K562 (cell line): ENCODE measurements around the gene STRADB. TPM values are rescaled to one million over a fixed set of nuclear protein-coding genes. Genes with fewer than 3 reads are reported as not detected.

Source experiments
- ATAC-seq: fragments of 200-7000 bp; cut with Tn5 transposase; 3 replicates; pipeline ENCODE4 v1.9.1; 2020; ENCODE audit warnings: moderate library complexity
- BruUV-seq: library from RNA; stranded (reverse); fragments of 400-500 nt; replicated peaks from 2 replicates; lab custom pipeline; 2021; lab: Mats Ljungman, UMichigan
- CTCF ChIA-PET: fragments of 300-600 bp; formaldehyde crosslinking; extraction: SDS; loops from one replicate; lab custom pipeline; 2021; ENCODE audit warnings: low intra/inter-chr PET ratio; lab: Yijun Ruan, JAX
- POLR2A ChIA-PET: fragments of 300-600, 350-650 bp; sonication (Branson Sonifier 250); formaldehyde crosslinking; extraction: SDS; loops from one replicate; lab custom pipeline; 2021; ENCODE audit warnings: antibody characterized with exemption, inconsistent platforms; lab: Yijun Ruan, JAX
- DNase-seq, 4 experiments: peaks; one replicate each; pipeline versions ENCODE4 v3.0.0 to v3.0.0-alpha.2; 2011 to 2018; ENCODE audit warnings: low spot score in 3 of 4, mixed read lengths in 3 of 4; ENCODE audit errors: extremely low read depth in 1 of 4
- FAIRE-seq: peaks from 2 replicates; lab custom pipeline; 2011; peaks lifted over from hg19 to GRCh38; lab: Jason Lieb, UNC
- H2AFZ ChIP-seq: 2 replicates; pipeline ENCODE4 v1.6.0; 2011; ENCODE audit warnings: low read depth, low read length, control low read depth, inconsistent platforms
- H3K27ac ChIP-seq: fragments of 200-600 bp; 3 replicates; pipeline ENCODE4 v1.8.0; 2011; ENCODE audit warnings: low read depth, mild to moderate bottlenecking, control low read depth, inconsistent platforms, low read length, moderate library complexity, mixed read lengths; ENCODE audit errors: extremely low read depth
- H3K27me3 ChIP-seq, 2 experiments: fragments of 300-600 bp in 1 of 2; 2 replicates in 1 of 2; 3 replicates in 1 of 2; pipeline versions ENCODE4 v1.6.0 to v1.8.0; 2011; ENCODE audit warnings: inconsistent platforms in 2 of 2, low read length in 2 of 2, mild to moderate bottlenecking in 1 of 2, mixed read lengths in 1 of 2, moderate library complexity in 1 of 2; ENCODE audit not compliant: control insufficient read depth in 2 of 2, insufficient read depth in 2 of 2
- H3K36me3 ChIP-seq: fragments of 300-600 bp; 3 replicates; pipeline ENCODE4 v1.8.0; 2011; ENCODE audit warnings: mild to moderate bottlenecking, low read length, inconsistent platforms; ENCODE audit not compliant: control insufficient read depth, insufficient read depth
- H3K4me1 ChIP-seq, 2 experiments: fragments of 200-600 bp in 1 of 2; replicated peaks in 1 of 2; 2 replicates in 1 of 2; 3 replicates in 1 of 2; pipeline versions ENCODE4 v1.5.1 to v1.8.0; 2011; ENCODE audit warnings: inconsistent platforms in 2 of 2, low read length in 2 of 2, mild to moderate bottlenecking in 1 of 2, mixed read lengths in 1 of 2, moderate library complexity in 1 of 2; ENCODE audit not compliant: control insufficient read depth in 2 of 2, insufficient read depth in 2 of 2
- H3K4me2 ChIP-seq: 2 replicates; pipeline ENCODE4 v1.6.1; 2011; ENCODE audit warnings: low read length, control low read depth, inconsistent platforms, mixed read lengths; ENCODE audit not compliant: insufficient read depth
- H3K4me3 ChIP-seq: fragments of 200-600 bp; sonication (generic), shearing (Covaris generic); 2 replicates; pipeline ENCODE4 v1.5.1; 2016; ENCODE audit warnings: control low read depth, inconsistent platforms
- H3K79me2 ChIP-seq: fragments of 200-600 bp; 3 replicates; pipeline ENCODE4 v1.8.0; 2011; ENCODE audit warnings: low read length, inconsistent platforms; ENCODE audit not compliant: control insufficient read depth, insufficient read depth
- H3K9ac ChIP-seq, 2 experiments: 2 replicates each; pipeline versions ENCODE4 v1.6.0 to v1.6.1; 2011; ENCODE audit warnings: low read depth in 2 of 2, low read length in 2 of 2, control low read depth in 1 of 2, inconsistent platforms in 1 of 2, mild to moderate bottlenecking in 1 of 2, mixed read lengths in 1 of 2; ENCODE audit not compliant: insufficient read depth in 1 of 2
- H3K9me1 ChIP-seq: one replicate; pipeline ENCODE4 v1.6.0; 2011; ENCODE audit warnings: inconsistent platforms, mild to moderate bottlenecking, low read length, moderate library complexity; ENCODE audit not compliant: control insufficient read depth, insufficient read depth
- H3K9me3 ChIP-seq: replicated peaks from 2 replicates; pipeline ENCODE4 v1.5.1; 2011; ENCODE audit warnings: low read depth, low read length, inconsistent platforms; ENCODE audit not compliant: control insufficient read depth, insufficient read depth
- H4K20me1 ChIP-seq: replicated peaks from 2 replicates; pipeline ENCODE4 v1.6.1; 2011; ENCODE audit warnings: low read length, inconsistent platforms, mixed read lengths; ENCODE audit not compliant: control insufficient read depth, insufficient read depth
- NCOA2 ChIP-seq, 2 experiments: fragments of 450-650 bp; IDR thresholded peaks; 2 replicates each; pipeline ENCODE4 v1.6.1; 2018; ENCODE audit warnings: mild to moderate bottlenecking in 2 of 2, moderate library complexity in 1 of 2; ENCODE audit not compliant: partially characterized antibody in 2 of 2
- NRF1 ChIP-seq, 2 experiments: fragments of 450-650 bp; IDR thresholded peaks in 1 of 2; conservative IDR thresholded peaks in 1 of 2; 2 replicates each; pipeline ENCODE4 v1.6.1; 2014; ENCODE audit warnings: mild to moderate bottlenecking in 2 of 2
- PCBP1 ChIP-seq: fragments of 200-400 bp; formaldehyde crosslinking; IDR thresholded peaks from 2 replicates; pipeline ENCODE4 v1.6.1; 2018; ENCODE audit warnings: mild to moderate bottlenecking, low read depth, low read length; ENCODE audit not compliant: poor library complexity, severe bottlenecking
- PRMT5 ChIP-seq: sonication (generic); formaldehyde crosslinking; IDR thresholded peaks from 2 replicates; pipeline ENCODE4 v1.5.0; 2020; ENCODE audit warnings: missing genetic modification reagents
- TEAD4 ChIP-seq, 2 experiments: sonication (generic) in 1 of 2; formaldehyde crosslinking in 1 of 2; IDR thresholded peaks; 2 replicates each; pipeline versions ENCODE4 v1.6.1 to v1.8.0; 2012 to 2022; ENCODE audit warnings: borderline replicate concordance in 1 of 2, inconsistent platforms in 1 of 2, low read length in 1 of 2, mild to moderate bottlenecking in 1 of 2, missing genetic modification reagents in 1 of 2
- ZBTB1 ChIP-seq: sonication (generic); formaldehyde crosslinking; IDR thresholded peaks from 2 replicates; pipeline ENCODE4 v1.8.1; 2023; ENCODE audit warnings: missing genetic modification reagents, low read depth, mild to moderate bottlenecking, borderline replicate concordance
- ZNF57 ChIP-seq: fragments of 450-650 bp; formaldehyde crosslinking; IDR thresholded peaks from 2 replicates; pipeline ENCODE4 v1.4.0; 2020; ENCODE audit warnings: mild to moderate bottlenecking, moderate library complexity
- ZNF696 ChIP-seq: fragments of 250-450 bp; sonication (Bioruptor Pico); conservative IDR thresholded peaks from 2 replicates; pipeline ENCODE4 v1.4.0; 2020; ENCODE audit warnings: mild to moderate bottlenecking, moderate library complexity
- WGBS: fragments of 100-300 bp; shearing (Covaris generic); methylation state at CpG from one replicate; pipeline ENCODE4 v1.1.6; 2016; ENCODE audit warnings: low coverage, mixed read lengths; ENCODE audit not compliant: insufficient coverage; ENCODE audit errors: missing lambda C conversion rate; 5-methylcytosine and 5-hydroxymethylcytosine counted together
- in situ Hi-C: fragments of 300-500 bp; cut with MboI; formaldehyde crosslinking; loops from 4 replicates; pipeline ENCODE4 v1.15.0; 2018; ENCODE audit warnings: inconsistent platforms, mixed read lengths
- intact Hi-C: fragments of 100-400 bp; cut with micrococcal nuclease; formaldehyde crosslinking; loops from 2 replicates; pipeline ENCODE4 v1.14.2; 2022
- polyA plus RNA-seq, 8 experiments: library from polyadenylated mRNA; depleted of rRNA in 4 of 8; stranded (reverse) in 5 of 8; unstranded in 3 of 8; fragments of >200 nt; fragmentation: Nextera tagmentation in 2 of 8; fragmentation: Illumina TruSeq in 1 of 8; extraction: Ambion mirVana in 2 of 8; extraction: Trizol in 1 of 8; gene quantifications; 2 replicates each; pipeline versions ENCODE4 v1.2.1 to v1.2.3, GENCODE V29; 2011 to 2014; ENCODE audit warnings: inconsistent platforms in 1 of 8, missing spikeins in 1 of 8
- total RNA-seq, 7 experiments: library from RNA; depleted of rRNA in 6 of 7; stranded (reverse); fragments of >200 nt in 6 of 7; fragmentation: Illumina TruSeq in 2 of 7; extraction: Trizol in 2 of 7; gene quantifications; 2 replicates each; pipeline versions ENCODE4 v1.2.1 to v1.2.3, GENCODE V29; 2011 to 2021; ENCODE audit warnings: low replicate concordance in 1 of 7
- TF ChIP-seq, protein P1 (sequence below): fragments of 250-450 bp; sonication (Bioruptor Pico); IDR thresholded peaks from 2 replicates; pipeline ENCODE4 v1.5.0; 2022; ENCODE audit warnings: mild to moderate bottlenecking
- TF ChIP-seq, protein P2 (sequence below): fragments of 250-450 bp; sonication (Bioruptor Pico); IDR thresholded peaks from 2 replicates; pipeline ENCODE4 v1.4.0; 2020; ENCODE audit warnings: mild to moderate bottlenecking, moderate library complexity, borderline replicate concordance

STRADB gene
- total and polyA plus RNA-seq, 9 of the 15 experiments (the other 6 are each of a cell fraction or from before 2014, with no cell fraction given), result 6.9 to 30.6 (median 15.7) TPM

DNA sequence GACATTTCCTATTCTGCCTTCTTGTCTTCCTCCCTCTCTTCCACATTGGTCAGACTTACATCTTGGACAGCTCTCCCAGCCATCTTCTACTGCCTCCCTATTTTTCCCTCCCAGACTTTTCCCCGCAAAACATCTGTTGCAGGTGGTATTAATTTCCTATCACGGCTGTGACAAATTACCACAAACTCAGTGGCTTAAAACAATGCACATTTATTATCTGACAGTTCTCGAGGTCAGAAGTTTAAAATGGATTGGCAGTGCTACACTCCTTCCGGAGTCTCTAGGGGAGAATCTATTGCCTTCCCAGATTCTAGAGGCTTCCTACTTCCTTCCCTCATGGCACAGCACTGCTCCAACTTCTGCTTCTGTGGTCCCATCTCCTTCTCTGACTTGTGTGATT is 33.3 kb downstream of the STRADB start:
- in situ Hi-C loops, result no loop called here
- Histone ChIP-seq H4K20me1 (no peaks in the 10 kb centered on the region), H3K9me3 (no peaks in the 10 kb centered on the region), H3K4me3 (no peak overlapping the region), H3K36me3 (no peaks in the 10 kb centered on the region), H3K27ac (no peak overlapping the region), H3K79me2 (no peaks in the 10 kb centered on the region), H3K9me1 (no peaks in the 10 kb centered on the region), H3K4me1 (no peaks in the 10 kb centered on the region), H3K4me2 (no peak overlapping the region), H3K9ac (no peak overlapping the region), H3K27me3 (no peaks in the 10 kb centered on the region; a peak in 1 of 5 replicates), H2AFZ (no peak overlapping the region)
- TF ChIP-seq NCOA2 (IDR thresholded peaks at IDR 0.05; ENCODE audit: partially characterized antibody in 2 of 2), result no peak
- TF ChIP-seq, protein P1, sequence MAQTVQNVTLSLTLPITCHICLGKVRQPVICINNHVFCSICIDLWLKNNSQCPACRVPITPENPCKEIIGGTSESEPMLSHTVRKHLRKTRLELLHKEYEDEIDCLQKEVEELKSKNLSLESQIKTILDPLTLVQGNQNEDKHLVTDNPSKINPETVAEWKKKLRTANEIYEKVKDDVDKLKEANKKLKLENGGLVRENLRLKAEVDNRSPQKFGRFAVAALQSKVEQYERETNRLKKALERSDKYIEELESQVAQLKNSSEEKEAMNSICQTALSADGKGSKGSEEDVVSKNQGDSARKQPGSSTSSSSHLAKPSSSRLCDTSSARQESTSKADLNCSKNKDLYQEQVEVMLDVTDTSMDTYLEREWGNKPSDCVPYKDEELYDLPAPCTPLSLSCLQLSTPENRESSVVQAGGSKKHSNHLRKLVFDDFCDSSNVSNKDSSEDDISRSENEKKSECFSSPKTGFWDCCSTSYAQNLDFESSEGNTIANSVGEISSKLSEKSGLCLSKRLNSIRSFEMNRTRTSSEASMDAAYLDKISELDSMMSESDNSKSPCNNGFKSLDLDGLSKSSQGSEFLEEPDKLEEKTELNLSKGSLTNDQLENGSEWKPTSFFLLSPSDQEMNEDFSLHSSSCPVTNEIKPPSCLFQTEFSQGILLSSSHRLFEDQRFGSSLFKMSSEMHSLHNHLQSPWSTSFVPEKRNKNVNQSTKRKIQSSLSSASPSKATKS (CRISPR knock-in tag), result no peak
- TF ChIP-seq NRF1 (conservative IDR thresholded peaks at IDR 0.05 in 1 of 2, IDR thresholded peaks at IDR 0.05 in 1 of 2), result no peak
- TF ChIP-seq ZNF696 (CRISPR knock-in tag), result no peak
- TF ChIP-seq TEAD4 (IDR thresholded peaks at IDR 0.05; ENCODE audit: low read length), result no peak
- no peak for TF ChIP-seq TEAD4 (CRISPR knock-in tag; IDR thresholded peaks at IDR 0.05; ENCODE audit: borderline replicate concordance)
- no peak for TF ChIP-seq PRMT5 (CRISPR knock-in tag)
- TF ChIP-seq ZNF57, result no peak
- TF ChIP-seq, protein P2, sequence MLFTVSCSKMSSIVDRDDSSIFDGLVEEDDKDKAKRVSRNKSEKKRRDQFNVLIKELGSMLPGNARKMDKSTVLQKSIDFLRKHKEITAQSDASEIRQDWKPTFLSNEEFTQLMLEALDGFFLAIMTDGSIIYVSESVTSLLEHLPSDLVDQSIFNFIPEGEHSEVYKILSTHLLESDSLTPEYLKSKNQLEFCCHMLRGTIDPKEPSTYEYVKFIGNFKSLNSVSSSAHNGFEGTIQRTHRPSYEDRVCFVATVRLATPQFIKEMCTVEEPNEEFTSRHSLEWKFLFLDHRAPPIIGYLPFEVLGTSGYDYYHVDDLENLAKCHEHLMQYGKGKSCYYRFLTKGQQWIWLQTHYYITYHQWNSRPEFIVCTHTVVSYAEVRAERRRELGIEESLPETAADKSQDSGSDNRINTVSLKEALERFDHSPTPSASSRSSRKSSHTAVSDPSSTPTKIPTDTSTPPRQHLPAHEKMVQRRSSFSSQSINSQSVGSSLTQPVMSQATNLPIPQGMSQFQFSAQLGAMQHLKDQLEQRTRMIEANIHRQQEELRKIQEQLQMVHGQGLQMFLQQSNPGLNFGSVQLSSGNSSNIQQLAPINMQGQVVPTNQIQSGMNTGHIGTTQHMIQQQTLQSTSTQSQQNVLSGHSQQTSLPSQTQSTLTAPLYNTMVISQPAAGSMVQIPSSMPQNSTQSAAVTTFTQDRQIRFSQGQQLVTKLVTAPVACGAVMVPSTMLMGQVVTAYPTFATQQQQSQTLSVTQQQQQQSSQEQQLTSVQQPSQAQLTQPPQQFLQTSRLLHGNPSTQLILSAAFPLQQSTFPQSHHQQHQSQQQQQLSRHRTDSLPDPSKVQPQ (CRISPR knock-in tag), result no peak
- TF ChIP-seq PCBP1, result no peak
- no peak for TF ChIP-seq ZBTB1 (CRISPR knock-in tag)
- POLR2A ChIA-PET, result no interaction called here
- FAIRE-seq, result no peak
- DNase-seq, result no peak
- 31% methylated on average over 4 of the region's 4 CpGs for WGBS
- CTCF ChIA-PET, result no interaction called here
- intact Hi-C loops, result no loop called here
- no peak for ATAC-seq
- no TSS peak for BruUV-seq
